ENCODE measurements around the gene SLX9.

The SLX9 gene

GRCh38 chr21:45004481-45005247 is 64.8 kb downstream of the SLX9 start:
- no peak for DNase-seq

DNA sequence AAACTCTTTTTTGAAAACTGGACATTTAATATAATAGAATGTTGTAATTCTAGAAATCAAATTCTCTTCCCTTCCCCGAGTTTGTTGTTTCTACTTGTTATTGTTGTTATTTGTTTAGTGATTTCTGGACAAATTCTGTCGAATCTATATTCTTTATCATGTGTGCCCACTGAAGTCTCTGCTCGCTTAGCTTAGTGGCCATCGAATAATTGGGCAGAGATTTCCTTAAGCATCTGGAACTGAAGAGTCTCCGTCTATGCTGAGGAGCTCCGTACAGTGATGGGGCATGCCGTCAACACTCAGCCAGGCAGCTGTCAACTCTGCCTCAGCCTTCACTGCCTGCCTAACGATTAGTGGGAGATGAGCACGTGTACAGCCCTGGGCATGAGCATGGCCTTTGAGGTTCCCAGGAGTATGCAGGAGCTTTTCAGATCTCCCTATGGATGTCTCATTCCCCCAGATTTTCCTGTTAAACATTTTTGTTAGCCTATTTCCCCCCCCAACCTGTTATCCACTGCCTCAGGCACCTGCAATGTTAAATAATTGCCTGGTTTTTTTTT is 66.8 kb downstream of the SLX9 start:
- DNase-seq, result no peak

DNA sequence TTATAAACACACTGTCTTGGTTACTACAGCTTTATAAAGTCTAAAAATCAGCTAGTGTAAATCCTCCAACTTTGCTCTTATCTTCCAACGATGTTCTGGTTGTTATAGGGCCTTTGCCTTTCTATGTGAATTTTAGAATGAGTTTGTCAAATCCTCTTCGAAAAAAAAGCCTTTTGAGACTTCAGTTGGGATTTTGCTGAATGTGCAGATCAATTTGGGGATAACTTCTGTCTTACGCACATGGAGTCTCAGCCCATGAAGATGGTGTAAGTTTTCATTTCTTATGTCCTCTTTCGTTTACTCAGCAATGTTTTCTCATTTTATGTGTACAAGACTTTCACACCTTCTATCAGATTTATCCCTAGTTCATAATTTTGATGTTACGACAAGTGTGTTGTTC is 69.8 kb downstream of the SLX9 start:
- DNase-seq, result no peak

DNA sequence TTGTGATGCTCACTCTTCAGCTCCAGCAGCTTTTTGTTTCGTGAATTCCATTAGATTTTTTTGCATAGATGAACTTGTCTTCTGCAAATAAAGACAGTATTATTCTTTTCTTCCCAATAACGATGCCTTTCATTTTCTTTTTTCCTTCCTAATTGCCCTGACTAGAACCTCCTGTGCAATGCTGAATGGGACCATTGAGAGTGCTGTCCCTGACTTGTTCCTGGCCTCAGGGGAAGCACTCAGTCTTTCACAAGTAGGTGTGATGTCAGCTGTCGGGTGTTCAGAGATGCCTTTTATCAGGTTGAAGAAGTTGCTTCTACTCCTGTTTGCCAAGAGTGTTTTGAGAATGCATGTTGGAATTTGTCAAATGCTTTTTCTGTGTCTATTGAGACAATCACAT is 70.3 kb downstream of the SLX9 start:
- no peak for DNase-seq

- DNase-seq, result no peak
Observed at GRCh38 chr21:45010860-45011259, 71.0 kb downstream of the SLX9 start.

- DNase-seq, result no peak
Observed at GRCh38 chr21:45011426-45011825, 71.6 kb downstream of the SLX9 start.

GRCh38 chr21:45011911-45012661 is 72.3 kb downstream of the SLX9 start:
- DNase-seq, result no peak

DNA sequence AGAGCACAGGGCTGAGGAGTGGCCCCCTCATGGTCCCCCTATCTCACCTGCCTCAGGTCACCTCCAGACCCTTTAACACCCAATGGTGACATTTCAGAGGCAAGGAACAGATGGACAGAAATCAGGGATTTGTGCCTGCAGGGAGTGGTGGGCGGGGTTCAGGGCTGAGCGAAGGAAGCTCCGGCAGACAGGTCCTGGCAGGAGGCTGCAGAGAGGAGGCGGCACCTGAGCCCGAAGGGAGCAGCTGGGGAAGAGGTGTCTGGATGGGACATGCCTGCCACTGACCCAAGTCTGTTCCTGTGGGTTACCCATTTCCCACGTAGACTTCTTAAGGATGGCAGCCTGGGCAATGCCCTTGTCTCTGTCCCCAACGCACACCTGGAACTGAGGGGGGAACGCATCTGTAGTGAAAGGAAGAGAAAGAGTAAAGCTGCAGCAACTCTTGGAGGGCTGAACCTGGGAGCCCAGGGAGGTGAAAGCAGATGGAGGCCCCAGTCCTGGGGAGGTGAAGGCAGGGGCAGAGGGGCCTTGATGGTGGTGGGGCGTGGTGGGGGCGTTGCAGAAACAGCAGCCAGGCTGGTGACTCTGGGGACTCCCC is 72.9 kb downstream of the SLX9 start:
- DNase-seq, result no peak

DNA sequence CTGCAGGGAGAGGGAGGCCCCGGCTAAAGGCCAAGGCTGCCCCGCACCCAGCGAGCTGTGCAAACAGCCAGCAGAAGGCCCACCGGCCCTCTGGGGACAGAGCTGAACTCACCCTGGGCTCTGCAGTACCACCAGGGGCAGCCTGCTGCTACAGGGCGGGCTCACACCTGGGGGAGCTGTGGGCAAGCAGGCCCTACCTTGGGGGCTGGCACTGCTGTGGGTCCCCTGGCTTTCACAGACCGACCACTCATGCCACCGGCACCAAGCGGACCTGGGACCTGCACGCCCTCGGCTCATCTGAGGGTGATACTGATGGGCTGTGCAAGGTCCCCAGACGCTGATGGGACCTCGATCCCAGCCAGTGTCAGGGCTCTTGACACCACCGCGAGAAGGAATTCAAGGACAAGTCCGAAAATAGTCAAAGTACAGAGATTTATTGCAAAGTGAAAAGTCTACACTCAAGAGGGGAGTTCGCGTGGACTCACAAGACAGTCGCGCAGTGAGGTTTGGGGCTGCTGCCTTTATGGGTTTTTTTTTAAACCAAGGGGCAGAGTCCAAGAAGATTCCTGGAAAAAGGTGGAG is 73.5 kb downstream of the SLX9 start:
- no peak for DNase-seq

GRCh38 chr21:45014747-45015468 is 75.1 kb downstream of the SLX9 start:
- no peak for DNase-seq

- no peak for DNase-seq
Observed at GRCh38 chr21:45015469-45015860, 75.6 kb downstream of the SLX9 start.

DNA sequence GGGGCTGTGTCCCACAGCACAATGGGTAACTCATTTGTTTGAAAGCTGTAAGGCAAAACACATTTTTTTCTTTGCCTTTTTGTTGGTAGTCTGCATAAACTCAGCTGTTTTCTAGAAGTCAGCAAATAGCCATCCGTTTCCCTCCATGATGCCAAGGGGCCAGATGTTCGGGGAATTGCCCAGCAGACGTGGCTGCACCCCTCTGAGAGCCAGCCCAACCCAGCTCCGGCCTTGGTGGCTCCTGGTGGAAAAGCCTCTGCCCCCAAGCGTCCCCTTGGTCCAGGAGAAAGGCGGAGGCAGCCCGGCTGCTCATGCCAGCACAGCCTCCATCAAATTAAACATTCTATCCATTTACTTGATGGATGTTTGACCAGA is 76.2 kb downstream of the SLX9 start:
- no peak for DNase-seq

DNA sequence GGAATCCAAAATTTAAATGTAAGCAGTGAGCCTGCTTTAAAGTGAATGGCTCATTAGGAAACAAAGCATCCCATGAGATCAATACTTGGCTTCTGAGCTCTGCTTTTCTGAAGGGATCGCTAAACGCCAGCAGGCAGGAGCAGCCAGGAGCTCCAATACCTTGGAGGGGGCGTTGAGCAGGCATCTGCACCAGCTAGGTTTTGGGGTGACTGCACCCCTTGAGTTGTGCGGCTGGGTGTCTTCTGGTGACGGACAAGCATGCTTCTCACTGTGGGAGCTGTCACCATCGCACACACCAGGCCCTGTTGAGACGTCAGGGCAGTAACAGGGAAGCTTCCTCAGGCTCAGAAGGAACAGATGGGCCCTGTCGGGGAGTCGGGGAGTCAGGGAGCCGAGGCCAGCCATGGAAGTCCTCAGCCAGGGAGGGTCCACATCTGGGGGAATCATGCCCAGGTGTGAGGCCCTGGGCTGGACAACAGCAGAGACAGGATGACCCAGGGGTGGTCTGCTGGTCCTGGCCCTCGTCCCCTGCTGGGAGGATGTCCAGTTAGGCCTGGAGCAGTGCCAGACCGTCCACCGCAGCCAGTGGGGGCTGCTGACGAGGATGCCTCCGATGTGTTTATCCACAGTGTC is 76.7 kb downstream of the SLX9 start:
- no peak for DNase-seq

GRCh38 chr21:45017039-45017960 is 77.5 kb downstream of the SLX9 start:
- DNase-seq, result no peak

DNA sequence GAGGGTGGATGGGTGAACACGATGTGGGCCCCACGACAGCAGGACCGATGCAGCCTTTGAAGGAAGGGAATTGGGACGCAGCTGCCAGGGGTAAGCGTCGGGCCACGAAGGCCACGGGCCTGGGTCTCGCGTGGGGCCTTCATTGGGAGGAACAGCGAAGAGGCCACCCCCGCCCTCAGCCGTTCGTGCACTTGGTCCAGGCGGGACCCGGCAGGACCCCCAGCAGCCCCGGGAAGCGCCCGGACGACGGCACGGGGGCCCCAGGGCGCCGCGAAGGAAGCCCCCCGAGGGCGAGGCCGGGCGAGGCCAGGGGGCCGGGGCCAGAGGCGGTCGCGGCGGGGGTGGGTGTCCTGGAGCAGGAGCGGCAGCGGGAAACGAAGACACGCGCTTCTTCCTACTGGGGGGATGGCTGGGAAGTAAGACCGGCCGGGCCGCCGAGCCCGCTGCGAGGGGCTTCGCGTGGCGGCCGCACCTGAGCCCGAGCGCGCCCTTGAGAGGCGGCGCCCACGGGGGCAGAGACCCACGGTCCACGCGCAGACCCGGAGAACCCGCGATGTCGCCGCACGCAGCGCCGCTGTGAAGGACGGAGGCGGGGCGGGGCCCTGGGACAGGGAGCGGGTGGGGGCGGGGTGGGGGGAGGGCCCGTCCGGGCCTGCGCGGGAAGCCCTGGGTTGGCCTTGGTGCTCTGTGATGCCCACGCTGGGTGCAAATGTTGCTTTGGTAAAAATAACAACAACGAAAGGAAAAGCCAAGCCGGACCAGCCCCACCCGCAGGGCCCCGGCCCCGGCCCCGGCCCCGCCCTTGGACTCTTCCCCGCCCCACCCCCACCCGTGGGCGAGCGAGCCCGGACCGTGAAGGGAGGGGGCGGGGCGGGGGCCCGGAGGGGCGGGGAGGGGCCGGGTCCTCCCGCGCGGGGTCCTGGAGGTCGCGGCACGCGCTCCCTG is 78.6 kb downstream of the SLX9 start:
- no peak for DNase-seq

DNA sequence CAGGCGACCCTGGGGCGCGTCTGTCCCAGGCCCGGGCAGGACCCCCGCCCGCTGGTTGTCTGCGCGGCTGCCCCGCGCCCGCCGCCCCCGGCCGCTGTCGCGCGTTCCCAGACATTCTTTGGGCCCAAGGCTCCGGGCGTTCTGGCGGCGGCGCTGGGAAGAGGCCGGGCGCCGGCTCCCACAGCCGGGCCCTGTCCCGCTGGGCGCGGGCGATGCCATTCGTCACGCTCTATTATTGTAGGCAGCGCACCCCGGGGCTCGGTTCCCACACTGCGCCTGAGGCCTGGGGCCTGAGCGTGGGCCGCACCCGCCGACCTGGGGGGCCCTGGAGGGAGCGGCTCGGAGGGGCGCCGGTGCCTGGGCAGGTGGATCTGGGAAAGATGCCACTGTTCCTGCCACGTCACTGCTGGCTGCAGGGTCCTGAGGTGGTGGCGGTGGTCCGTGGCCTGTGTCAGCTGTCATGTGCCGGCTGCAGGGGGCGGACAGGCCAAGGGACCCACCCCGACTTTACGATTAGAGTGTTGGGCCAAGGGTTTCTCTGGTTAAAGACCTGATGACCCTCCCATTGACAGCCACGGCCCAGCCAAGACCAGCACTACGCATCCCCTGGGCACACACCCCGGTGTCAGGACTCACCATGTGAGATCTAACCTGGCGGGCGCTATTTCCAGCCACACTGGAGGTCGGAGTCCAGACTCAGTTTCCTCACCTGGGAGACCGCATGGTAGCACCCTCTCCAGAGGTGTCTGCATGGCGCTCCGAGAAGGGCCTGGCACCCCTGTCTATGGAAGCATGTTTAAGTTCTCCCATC is 79.5 kb downstream of the SLX9 start:
- no peak for DNase-seq

DNA sequence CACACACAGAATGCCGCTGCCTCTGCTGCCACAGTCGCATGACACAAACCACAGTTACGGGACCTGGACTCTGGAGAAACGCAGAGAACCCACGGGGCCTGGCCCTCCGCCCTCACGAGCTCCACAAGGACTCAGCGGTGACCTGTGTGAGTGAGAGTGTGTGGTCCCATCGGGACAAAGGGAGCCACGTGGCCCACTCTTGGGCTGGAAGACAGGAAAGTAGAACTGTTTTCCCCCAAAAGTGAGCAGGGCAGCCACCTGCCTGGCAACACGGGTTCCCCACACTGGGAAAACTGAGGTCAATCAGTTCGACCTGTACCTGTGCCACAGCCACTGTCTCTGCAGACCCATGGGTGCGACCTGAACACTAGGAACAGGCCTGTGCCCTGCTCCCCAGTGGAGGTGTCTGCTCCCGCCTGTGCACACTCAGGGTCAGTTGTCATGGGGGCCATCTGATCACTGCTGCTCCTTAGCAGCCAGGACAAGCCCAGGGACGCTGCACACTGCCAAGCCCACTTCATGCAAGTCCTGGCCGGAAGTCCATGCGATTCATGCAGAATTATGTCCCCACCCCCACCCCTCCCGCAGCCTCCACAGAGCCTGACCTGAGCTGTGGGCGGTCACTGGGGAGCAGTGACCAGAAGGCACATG is 80.2 kb downstream of the SLX9 start:
- DNase-seq, result no peak

GRCh38 chr21:45020629-45021427 is 81.0 kb downstream of the SLX9 start:
- DNase-seq, result no peak
